Measurements from ENCODE around the gene AFG3L2.

GRCh38 chr18:12362473-12363174 is 14.4 kb downstream of the AFG3L2 start:
- TF ChIP-seq POLR2AphosphoS5 (IDR thresholded peaks at IDR 0.05; ENCODE audit: borderline replicate concordance, low read depth, low read length) (no peak), EZH2 (IDR thresholded peaks at IDR 0.05) (no peak), FOXP2 (optimal IDR thresholded peaks at IDR 0.05; ENCODE audit: control extremely low read depth, extremely low read length, insufficient read depth) (no peak)

Data from SK-N-MC (cell line).